Kidney glomerular epithelial cell (primary cell): ENCODE measurements around the gene HRH1.
"Not testable (repeated sequence)": the region's sequence is repeated elsewhere in the genome, so short reads cannot be mapped to it uniquely, and the experiment has no call there.

Experiments
- DNase-seq: peaks from one replicate; lab custom pipeline; 2025; lab: John Stamatoyannopoulos, UW

HRH1 gene

DNA sequence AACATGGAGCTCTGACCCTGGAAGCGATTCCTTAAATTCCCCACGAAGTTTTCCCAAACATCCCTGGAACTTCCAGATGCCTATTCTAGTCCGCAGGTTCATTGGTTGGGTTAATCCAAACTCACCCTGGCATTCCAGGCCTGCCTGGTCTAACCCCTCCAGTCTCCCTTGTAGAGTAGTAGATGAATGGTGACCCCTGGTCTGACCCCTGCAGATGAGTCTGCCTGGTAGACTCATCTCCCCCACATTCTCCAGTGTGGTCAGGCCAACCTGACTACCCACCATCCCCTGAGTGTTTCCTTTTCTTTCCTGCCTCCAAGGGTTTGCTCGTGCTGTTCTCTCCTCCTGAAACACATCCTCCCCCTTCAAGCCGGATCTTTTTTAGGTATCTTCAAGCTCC is 10.8 kb upstream of the HRH1 start:
- DNase-seq, result peak; percentile 97

DNA sequence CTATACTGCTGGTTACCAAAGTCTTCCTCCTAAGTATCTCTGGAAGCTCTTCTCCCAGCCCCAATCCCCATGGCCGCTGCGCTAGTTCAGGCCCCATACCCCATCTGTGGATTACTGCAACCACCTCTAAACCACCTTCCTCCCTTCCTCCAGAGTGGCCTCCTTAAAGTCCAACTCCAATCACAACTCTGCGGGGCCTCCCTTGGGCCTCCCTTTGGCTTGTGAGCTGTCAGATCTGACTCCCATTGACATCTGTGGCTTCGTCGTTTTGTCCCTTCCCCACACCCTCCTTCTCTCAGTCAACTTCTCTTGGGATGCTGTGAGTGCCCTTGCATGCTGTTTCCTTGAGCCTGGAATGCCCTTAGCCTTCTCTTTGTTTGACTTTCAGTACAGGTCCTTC is 9.3 kb upstream of the HRH1 start:
- DNase-seq, result no peak

DNA sequence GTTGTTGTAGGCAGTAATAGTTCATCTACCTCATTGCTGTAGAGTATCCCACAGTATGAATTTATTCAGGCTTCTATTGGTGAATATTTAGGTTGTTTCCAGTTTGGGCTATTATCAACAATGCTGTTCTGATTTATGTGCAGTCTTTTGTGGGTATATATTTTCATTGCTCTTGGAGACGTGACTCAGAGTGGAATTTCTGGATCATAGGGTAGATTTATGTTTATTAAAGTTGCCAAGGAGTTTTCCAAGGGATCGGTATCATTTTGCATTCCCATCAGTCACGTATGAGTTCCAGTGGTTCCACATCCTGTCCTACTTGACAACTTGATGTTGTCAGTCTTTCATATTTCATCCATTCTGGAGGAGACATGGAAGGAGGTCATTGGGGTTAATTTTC is 8.4 kb upstream of the HRH1 start:
- peak; percentile 99 for DNase-seq

DNA sequence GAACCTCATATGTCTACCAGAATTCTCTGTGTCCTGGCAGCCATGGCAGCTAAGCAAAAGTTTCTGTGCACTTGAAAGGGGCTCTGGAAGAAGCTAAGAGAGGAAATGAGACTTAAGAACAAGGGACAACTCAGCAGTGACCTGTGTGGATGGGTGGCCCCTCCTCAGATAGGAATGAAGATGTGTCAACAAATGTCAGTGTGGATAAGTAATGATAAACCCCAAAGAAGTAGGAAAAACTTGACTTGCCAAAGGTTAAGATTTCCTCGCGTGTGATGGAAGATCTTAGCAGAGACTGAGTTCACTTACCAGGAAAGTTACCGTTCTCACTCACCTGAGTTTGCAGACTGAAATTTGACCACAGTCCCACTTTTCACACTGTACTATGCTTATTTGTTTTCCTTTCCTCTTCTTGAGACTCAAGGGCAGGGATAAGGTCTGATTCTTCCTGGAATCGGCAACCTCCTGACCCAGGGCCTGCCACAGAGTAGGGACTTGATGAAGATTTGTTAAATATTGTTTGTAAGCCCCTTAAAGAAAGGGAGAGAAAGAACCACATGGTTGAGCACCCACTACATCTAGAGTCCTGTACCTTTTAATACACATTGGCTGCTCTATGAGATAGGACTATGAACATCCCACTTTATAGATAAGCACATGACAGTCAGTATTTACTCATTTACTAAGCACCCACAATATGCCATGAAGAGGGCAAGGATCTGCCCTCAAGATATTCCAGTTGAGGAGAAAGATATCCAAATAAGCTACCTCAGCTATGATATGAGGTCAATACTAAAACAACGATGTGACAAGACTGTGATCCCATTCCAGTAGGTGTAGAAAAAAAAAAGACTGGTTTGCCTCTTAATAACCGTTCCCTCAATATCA is 7.3 kb upstream of the HRH1 start:
- peak; percentile 41 for DNase-seq

DNA sequence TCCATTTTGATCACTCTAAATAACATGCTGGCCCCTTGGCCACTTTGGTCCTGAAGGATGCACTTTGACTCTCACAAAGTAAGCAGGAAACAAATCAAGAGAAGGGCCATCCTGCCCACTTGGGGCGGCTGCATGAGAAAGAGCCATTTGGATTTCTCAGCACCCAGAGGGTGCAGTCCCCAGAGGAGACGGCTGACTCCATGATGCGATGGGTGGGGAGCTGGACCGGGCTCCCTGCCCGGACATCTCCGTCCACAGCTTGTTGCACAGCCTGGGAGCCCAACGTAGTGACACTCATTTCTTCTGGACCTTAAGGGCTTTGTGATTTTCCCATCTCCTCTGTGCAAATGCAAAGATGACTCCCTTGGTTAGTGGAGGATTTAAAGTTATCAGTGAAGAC is 4.0 kb upstream of the HRH1 start:
- no peak for DNase-seq

DNA sequence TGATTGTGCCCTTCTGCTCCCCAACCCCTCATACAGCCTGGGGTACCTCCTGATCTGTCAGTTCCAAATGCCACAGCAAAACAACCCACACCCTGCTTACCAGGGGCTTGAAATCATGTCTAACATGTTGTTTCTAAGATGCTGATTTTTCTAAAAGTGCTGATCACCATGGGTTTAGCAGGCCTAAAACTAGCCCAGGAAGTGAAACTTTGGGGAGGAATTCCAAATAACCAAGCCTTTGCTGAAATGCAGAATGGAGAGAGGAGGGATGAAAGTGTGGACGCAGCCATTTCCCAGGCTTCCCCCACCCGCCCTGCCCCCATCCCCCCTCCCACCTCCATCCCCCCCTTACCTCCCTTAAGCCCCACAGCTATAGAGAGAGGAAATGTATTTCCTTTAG is 2.0 kb upstream of the HRH1 start:
- no peak for DNase-seq

DNA sequence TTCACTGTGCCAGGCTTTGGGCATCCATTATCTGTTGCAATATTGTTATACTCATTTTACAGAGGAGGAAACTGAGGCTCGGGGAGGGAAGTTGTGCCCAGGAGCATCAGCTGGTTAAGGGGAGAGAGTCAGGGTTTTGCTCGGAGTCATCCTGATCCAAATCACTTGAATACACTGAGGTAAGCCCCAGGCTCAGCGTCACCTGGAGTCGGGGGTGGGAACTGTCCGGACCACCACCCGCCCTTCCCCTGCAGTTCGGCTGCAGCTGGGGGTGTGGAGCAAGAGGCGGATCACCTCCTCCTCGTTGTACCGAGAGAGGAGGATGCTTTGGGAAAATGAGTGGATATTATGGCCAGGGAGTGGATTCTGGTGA is 646 bp downstream of the HRH1 start:
- DNase-seq, result no peak

DNA sequence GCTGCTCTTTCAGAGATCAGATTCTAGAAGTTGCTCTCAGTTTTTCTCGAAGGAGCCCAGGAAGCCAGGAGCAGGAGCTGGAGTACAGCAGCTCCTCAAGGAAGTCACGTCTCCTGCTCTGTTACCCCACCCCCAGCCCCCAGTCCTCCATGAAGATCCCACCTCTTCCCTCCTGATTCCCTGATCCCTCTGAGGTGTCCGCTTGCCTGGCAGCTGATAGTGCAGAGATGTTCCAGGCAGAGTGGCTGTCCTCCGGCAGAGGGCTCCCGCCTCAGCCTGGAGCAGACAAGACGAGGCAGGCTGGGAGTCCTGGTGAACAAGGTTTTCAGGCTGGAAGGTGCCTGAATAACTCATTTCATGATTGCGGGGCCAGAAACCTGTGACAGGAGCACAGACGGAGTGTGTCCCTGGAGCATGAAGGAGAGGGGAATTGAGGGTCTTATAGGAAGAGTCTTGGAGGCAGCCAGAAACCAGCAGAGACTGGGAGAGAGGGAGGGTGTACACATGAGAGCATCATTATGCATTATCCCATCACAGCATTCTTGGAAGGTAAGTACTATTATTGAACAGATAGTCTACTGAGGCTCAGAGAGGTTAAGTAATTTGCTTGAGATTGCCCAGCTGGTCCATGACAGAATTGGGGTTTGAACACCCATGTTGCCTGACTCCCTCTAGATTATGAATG is 1.2 kb downstream of the HRH1 start:
- DNase-seq, result peak; percentile 80

DNA sequence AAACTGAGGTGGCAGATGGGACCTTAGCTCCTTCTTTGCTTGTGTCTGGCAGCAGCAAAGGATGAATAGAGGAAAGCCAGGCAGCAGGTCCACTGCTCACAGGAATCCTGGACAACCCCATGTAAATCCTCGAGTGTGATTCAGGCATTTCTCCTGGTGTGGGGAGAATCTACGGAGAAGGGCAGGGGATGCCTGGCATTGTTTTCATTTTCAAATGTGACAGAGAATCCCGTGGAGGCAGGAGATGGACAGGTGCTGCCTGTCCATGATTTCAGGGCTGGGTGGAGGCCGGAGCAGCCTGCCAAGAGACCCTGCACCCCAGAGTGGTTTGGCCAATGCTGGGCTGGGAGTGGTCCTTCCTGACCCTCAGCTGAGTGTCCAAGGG is 1.7 kb downstream of the HRH1 start:
- peak; percentile 27 for DNase-seq

DNA sequence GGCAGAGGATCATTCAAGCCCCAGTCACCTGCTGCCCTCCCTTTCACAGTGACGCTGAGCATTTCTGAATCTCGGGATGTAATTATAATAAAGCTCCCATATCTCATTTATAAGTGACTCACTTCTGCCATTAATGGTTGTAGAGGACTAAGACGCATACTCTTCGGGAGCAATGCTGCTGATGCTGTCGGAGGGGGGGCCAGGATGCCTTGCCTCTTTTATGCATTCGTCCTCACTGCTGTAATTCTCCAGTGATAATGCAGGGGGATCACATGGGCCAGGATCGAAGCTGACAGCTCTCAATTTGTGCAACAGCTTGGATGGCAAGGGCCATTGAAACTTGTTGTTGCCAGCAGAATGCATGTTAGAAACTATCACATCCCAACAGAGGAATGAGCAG is 3.1 kb downstream of the HRH1 start:
- DNase-seq, result no peak

DNA sequence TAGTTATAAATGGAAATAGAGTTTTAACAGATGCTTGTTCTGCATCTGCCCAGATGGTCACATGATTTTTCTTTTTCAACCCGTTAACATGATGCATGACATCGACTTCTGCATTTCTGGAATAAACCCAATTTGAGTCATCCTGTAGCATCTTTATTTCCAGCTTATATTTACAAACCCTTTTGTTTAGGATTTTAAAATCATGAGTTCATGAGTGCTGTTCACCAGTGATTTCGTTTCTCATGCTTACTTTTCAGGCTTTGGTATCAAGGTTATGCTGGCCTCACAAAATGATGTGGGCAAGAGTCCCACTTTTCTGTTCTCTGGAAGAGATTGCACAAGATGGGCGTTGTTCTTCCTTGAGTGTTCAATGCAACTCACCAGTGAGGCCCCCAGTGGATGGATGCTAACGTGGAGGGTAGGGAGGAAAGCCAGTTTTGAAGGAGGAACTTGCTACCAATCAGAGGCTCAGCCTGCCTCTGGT is 5.2 kb downstream of the HRH1 start:
- DNase-seq, result no peak

DNA sequence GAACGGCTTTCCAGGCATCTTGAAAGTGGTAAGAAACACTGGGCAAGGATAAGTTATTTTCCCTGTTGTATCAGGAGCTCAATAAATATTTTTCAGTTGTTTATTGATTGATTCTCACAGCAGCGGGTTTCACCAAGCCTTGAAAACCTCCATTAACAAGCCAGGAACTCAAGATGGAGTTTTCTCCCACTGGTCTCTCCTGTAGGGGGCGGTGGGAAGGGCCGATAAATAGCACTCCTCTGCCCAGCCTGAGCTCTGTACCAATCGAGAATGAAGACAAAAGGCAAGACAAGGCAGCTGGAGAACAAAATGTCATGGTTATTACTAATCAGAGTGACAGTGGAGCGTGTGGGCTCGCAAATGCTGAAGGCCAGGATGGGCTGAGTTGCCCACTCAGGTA is 7.4 kb downstream of the HRH1 start:
- no peak for DNase-seq

DNA sequence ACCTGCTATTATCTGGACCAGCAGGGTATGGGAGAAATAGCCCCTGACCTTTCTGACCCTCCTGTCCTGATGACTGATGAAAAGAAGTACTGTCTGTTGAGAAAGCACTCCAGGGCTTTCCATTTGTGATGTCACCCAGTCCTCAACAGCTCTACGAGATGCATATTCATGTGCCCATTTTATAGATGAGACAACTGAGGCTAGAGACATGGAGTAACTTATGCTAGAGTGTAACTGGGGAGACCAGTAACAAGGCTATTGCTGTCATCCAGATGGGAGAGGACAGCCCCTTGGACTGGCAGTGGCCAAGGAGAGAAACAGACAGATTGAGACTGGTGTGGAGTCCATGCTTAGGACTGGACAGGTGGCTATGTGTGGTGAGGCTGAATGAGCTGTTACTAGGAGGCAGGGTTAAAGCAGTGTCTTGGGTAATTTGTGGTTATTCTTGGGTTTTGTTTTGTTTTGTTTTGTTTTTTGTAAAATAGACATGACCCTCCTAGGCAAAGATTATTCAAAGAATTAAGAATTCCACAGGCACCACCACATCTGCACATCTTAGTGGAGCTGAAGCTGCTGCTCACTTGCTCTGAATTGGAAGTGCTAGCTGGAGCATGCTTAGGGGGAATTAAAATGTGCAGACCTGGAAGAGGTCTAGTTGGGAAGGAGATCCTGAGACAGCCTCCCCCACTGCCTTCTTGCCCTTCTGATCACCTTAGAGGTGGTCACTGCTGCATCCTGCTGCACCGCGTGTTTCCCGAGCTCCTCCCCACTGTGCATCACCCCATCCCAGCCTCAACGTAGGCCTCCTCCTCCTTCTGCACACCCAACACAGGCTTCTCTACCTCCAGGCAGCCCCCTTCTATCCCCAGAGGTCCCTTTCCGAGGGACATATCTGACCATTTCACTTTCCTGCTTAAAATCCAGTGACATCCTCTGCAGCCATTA is 8.4 kb downstream of the HRH1 start:
- no peak for DNase-seq

DNA sequence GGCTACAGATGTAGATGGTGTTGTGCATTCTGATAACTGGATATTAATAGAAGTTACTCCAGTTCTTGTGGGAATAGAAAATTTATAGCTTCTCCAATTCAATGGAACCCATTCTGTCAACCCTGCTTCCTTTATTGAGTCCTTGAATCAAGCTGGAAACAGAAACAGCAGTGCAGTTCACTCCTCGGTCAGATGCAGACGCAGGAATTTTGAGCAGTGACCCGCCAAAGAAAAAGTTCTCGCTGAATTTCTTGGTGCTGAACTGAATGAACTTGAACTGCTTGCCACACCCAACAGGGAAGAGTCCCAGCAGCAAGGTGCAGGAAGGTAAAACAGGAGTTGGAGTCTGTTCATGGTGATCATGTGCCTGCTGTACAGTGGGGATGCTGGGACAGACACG is 10.3 kb downstream of the HRH1 start:
- DNase-seq, result no peak

DNA sequence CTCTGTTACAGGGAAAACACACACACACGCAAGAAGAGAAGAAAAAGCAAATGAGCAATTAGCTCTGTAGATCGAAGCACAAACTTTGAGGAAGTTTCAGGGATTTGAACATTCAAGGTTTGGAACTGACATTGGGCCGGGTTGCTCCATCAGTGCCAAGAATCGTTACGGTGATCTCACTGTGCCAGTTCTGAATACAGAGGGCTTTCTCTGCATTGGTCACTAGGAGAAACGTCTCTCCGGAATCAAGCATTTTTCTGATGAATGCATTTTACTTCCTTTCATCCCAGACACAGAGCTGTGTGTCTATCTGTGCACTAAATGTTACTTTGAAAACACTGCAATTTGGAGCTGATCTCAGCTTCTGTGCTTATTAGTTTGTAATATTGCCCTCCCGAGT is 11.2 kb downstream of the HRH1 start:
- DNase-seq, result no peak

DNA sequence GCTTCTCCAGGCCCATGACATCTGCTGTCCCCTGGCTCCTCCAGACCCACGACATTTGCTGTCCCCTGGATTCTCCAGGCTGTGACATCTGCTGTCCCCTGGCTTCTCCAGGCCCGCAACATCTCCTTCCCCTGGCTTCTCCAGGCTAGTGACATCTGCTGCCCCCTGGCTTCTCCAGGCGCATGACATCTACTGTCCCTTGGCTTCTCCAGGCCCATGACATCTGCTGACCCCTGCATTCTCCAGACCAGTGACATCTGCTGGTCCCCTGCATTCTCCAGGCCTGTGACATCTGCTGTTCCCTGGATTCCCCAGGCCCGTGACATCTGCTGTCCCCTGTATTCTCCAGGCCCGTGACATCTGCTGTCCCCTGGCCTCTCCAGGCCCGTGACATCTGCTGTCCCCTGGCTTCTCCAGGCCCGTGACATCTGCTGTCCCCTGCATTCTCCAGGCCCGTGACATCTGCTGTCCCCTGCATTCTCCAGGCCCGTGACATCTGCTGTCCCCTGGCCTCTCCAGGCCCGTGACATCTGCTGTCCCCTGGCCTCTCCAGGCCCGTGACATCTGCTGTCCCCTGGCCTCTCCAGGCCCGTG is 12.6 kb downstream of the HRH1 start:
- DNase-seq, result not testable (repeated sequence)

DNA sequence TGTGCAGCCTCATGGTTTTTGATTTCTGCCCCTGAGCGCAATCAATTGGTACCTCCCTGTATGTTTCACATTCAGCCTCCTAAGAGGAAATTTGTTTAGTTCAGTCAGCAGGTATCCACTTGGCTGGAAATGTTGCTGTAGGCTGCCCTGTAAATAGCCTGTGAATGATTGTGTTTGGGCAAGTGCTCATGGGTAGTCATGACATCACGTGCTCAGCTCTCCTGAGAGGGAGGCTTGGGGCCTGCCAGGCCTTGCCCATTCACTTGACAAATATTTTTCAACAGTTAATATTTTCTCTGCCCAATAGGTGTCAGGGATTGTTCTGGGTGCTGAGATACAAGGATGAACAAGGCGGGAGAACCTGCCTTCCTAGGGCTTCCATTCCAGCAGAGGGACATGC is 13.3 kb downstream of the HRH1 start:
- no peak for DNase-seq

DNA sequence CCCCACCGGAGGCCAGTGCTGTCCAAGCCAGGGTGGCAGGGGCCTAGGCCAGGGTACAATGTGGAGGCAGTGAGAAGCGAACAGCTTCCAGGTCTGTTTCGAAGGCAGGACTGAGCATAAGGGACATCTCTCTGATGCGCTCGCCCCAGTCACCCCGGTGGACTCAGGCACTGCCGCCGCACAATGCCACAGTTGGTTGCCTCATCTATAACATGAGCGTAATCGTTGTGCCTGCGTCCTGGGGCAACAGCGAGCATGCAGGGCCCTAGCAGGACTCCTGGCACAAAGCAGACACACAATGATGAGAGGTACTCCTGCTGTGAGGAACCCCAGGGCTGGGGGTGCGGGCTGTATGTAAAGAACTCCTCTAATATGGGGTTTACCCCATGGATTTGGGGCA is 14.1 kb downstream of the HRH1 start:
- no peak for DNase-seq

DNA sequence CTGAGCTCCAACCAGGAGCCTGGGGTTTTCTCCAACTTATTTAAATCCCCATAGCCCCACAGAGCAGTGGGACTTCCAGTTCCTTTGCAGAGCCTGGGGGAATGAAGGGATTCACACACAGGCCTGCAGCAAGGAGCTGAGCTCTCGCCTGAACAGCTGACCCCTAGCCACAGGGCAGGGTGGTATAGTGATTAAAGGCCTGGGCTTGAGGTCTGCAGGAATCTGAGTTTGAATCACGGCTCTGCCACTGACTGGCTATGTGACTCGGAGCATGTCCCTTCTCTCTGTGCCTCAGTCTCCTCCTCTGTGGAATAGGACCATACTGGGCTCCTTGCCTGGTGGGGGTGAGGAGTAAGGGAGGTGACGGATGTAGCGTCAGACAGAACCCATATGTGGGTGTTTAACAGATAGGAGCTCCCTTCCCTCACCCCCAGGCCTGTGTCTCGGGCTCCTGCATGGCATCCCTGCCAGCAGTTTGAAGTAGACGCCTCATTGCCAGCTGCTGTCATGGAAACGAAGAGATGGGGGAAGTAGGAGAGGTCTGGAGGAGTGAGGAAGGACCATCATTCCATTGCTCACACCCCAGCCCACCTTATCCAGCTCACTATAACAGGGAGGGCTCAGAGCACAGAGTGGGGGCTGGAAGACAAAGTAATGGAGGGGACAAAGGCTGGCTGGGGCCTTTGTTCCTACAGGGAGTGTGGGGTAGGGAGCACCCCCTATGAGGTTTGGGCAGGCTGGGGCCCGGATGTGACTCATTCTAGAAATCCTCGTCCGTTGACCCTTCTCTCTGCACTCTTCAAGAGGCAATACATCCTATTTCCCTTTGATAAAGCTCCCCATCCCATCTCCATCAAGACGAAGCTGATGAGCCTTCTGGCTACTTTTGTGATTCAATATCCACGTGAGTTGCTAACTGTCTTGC is 14.8 kb downstream of the HRH1 start:
- no peak for DNase-seq

DNA sequence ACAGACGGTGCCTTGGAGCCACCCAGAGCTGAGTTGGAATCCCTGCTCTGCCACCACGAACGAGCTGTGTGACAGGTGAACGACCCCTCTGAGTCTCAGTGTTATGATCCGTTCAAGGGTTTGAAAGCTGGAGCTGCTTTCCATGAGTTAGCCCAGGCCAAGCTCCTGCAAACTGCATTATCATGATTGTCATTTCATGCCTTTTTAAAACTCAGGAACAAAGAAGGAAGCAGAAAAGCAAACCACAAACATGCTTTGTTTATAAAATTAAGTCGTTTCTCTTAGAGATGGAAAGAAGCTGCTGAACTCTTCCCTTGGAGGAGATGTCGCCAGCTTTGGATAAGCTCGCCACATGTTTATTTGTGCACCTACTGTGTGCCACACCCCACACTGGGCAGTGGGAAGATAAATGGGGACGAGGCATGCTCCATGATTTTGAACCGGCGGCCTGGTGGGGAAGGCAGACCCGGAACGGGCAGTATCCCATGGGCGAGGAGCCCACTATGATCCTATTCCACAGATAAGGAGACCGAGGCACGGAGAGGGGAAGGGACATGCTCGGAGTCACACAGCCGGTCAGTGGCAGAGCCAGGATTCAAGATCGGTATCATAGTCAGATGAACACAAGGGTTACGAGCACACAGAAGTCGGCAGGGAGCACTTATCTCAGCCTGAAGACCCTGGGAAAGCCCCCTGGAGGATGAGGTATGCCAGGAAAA is 15.9 kb downstream of the HRH1 start:
- no peak for DNase-seq
